GM21360 (cell line): Measurements from ENCODE around the gene SYNPO.

Experiments
- ATAC-seq: cut with Tn5 transposase; IDR thresholded peaks from one replicate; pipeline ENCODE4 v1.9.1; 2021; ENCODE audit warnings: mild to moderate bottlenecking, moderate library complexity; ENCODE audit not compliant: unreplicated experiment

The SYNPO gene

DNA sequence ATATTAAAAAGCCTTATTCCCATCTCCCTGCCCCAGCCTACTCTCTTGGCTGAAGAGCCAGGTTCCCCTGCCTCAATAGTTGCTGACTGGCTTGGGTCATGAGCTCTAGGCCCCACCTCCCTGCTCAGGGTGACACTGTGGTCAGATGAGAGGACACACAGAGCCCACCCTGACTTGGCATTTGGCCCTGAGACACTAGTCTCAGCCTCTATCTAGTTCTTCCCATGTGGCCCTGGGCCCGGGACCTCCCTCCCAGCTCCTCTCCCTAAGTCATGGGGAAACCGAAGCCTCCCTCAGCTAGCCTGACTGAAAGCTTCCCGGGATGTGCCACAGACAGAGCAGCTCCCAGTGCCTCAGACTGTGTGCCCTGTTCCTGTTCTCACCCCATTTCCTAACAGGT, 14.8 kb downstream of the SYNPO start:
- ATAC-seq = no peak

DNA sequence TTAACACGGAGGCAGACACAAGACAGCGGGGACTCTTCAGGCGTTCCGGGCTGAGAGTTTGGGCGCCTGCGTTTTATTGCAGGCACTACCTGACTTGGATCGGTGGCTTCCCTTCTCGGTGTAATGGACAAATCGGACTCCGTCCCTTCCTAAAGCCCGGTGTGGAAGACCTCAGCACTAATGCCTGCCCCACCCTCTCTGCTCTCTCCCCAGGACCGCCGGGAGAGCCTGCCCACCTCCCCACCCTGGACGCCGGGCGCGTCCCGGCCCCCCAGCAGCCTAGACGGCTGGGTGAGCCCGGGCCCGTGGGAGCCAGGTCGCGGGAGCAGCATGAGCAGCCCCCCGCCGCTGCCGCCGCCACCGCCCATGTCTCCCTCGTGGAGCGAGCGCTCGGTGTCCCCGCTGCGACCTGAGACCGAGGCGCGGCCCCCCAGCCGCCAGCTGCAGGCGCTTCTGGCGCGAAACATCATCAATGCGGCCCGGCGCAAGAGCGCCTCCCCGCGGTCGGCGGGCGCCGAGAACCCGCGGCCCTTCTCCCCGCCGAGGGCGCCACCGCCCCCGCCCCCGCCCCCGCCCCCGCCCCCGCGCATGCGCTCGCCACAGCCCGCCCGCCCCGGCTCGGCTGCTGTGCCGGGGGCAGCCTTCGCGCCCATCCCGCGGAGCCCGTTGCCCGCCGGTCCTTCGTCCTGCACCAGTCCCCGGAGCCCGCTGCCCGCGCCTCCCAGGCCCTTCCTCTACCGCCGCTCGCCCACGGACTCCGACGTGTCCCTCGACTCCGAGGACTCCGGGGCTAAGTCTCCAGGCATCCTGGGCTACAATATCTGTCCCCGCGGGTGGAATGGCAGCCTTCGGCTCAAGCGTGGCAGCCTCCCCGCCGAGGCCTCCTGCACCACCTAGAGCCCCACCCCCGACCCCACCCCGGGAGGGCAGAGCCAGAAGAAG, 16.0 kb downstream of the SYNPO start:
- ATAC-seq = peak; percentile 71

- ATAC-seq = no peak
Measured at GRCh38 chr5:150658121-150658520, 17.7 kb downstream of the SYNPO start.

- ATAC-seq = no peak
Measured at GRCh38 chr5:150658699-150659265, 18.3 kb downstream of the SYNPO start.

GRCh38 chr5:150659360-150660107, 19.1 kb downstream of the SYNPO start:
- no peak for ATAC-seq

DNA sequence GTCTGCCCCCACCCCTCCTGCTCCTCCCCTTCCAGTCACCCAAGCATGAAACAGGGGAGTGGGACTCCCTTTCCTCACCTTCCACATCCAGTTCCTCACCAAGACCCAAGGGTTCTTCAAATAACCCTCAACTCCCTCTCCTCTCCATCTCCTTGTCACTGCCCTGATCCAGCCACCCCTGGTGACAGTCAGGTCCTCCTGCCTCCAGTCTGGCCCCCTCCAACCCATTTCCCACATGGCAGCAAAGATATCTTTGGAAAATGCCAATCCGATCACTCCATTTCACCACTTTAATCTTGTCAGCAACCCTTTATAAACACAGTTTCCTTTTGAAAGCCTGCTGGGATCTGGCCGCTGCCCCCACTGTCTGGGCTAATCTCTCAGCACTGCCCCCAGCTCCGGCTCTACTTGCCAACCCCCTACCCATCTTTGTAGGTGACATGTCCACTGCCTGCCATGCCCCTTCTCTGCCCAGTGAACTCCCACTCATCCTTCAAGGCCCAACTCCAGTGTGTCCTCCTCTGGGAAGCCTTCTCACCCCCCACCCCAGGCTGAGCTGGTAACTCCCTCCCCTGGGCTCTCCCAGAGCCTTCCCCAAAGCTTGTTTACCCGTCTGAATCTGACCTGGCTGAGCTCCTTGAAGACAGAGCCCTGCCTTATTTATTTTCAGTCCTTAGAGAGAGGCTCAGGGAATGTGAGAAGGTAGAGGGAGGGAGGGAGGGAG, 19.8 kb downstream of the SYNPO start:
- ATAC-seq = no peak

GRCh38 chr5:150661086-150661485, 20.6 kb downstream of the SYNPO start, which contains the start of gene MYOZ3:
Gene MYOZ3 (plus strand): TSS chr5:150661251. CDS start chr5:150662942, 1,691 bp downstream.
- ATAC-seq = no peak

DNA sequence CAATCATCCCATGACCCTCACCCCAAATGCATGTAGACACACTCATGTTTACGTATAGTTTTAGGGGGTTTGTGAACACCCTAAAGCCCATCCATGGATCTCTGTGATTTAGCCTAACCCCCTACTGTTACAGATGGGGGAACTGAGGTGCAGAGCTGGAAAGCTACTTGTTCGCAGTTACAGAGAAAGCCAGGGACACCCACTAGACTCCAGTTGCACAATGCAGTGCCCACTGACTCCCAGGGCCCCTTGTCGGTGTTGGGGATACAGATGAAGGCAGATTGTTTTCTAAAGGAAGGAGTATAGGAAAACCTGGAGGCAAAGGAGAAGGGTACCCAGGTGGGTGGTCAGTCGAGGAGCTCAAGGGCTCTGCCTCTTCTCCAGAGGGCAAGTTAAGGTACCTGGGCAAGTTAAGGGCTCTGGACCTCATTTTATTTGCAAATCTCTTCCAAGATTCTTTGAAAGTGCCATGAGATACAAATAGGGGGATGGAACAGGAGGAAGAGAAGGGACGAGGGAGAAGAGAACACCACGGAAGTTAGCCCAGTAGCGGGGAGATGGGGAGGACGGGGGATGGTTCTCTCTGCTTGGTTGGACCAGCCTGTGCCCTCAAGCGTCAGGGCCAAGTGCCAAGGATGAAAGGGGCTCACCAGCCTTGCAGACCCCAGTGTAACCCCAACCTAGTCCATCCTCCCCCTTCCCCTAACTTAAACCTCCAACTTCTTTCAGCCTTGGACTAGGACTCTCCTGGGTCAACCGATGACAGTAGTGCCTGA, 21.5 kb downstream of the SYNPO start:
- ATAC-seq = no peak

DNA sequence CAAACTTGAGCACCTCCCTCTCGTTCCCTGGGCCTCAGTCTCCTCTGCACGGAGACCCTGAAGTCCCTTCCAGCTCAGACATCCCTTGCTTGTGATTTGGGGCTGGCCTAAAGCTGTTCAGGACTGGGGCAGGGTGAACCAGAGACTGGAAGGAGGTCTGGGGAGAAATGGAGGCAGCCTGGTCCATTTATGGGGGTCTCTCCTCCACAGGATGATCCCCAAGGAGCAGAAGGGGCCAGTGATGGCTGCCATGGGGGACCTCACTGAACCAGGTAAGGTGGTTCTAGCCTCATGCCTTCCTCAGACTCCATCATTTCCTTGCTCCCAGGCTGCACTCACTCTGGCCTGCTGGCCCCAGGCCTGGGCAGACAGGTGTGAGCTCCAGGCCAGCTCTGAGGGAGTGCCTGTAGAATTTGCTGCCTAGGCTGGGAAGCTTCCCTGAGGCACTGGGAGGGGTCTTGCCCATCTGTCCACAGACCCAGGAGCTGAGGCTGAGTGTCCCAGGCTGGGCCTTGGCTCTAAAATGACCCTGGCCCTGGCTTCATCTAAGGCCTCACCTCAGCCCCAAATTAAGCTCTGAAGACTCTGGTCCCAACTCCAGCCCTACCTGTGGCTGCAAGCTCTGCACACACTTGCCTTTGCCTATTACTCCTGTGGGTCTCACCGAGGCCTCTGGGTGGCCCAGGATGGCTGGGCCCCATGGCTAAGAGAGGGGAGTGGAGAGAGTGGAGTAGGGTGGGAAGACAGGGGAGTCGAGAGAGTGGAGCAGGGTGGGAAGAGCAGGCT, 22.5 kb downstream of the SYNPO start:
- ATAC-seq = no peak

GRCh38 chr5:150663936-150664335, 23.5 kb downstream of the SYNPO start:
- no peak for ATAC-seq

DNA sequence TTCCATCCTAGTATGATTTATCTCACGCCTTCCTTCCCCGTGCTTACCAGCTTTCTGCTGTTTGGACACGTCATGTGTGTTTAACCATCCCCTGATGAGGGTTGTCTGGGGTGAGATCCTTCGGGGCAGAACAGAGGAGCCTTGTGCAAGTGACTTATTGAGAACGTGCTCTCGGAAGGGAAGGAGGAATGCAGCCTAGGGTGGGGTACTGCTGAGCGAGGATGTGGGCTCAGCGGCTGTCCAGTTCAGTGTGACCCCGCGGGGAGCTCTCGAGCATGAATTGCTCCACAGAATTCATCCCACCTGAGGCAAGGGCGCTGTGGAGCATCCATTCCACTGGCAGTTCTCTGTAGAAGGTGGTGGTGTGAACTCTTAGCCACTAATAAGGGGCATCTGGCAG, 24.6 kb downstream of the SYNPO start:
- ATAC-seq = no peak

DNA sequence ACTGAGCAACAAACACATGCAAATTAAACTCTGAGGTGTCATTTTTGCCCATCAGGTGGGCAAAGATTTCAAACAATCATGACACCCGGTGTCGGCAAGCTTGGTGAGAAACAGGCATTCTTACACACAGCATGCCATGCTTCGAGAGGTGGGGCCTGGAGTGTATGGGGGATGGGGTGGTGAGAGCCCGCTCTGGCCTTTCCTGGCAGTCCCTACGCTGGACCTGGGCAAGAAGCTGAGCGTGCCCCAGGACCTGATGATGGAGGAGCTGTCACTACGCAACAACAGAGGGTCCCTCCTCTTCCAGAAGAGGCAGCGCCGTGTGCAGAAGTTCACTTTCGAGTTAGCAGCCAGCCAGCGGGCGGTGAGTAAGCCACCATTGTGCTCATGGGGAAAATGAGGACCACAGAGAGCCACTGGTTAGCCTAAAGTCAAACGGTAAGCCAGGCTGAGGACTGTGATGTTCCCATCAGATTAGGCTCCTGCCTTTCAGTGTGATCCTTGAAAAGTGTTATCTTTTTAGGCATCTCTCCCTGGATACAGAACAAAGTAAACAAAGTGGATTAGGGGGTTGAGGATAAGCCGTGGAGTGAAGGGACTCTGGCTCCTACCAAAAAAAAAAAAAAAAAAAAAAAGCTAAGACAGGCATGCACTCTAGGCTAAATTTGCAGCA, 30.0 kb downstream of the SYNPO start:
- ATAC-seq = no peak

DNA sequence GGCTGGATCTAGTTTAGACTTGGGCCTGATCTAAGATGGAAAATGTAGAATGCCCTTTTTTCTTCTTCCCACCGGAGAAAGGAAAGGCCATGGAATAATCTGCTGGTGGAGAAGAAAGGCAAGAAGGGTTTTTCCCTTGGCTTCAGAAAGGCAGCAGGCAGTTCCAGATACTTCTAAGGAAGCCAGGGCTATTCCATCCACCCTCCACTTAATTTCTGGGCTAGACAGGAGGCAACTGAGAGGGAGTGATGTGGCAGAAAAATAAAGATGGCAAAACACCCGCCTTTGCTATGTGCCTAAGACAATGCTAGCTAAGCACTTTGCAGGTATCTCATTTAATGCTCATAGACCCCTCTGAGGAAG, 30.5 kb downstream of the SYNPO start:
- no peak for ATAC-seq

DNA sequence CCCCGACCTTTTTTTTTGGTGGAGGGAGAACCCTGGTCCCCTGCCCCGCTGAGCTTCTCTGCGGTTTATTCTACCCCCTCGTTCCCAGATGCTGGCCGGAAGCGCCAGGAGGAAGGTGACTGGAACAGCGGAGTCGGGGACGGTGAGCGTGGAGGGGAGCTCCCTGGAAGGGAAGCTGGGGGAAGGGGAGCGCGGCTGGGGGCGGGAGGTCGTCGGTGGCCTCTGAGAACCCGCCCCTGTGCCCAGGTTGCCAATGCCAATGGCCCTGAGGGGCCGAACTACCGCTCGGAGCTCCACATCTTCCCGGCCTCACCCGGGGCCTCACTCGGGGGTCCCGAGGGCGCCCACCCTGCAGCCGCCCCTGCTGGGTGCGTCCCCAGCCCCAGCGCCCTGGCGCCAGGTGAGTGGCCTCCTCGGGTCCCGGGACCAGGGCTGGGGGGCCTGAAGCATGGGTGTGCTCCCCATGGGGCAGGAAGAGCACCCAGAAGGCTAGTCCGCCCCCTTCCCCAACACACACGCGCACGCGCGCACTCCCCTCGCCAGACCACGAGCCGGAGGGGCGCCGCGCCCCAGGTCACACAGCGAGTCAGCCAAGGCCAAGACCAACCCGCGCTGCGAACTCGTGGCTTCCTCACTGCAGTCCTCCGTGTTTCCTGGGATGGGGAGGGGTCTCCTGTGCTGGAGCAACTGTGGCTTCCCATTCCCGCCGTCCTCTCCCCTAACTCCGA, 31.2 kb downstream of the SYNPO start:
- no peak for ATAC-seq

DNA sequence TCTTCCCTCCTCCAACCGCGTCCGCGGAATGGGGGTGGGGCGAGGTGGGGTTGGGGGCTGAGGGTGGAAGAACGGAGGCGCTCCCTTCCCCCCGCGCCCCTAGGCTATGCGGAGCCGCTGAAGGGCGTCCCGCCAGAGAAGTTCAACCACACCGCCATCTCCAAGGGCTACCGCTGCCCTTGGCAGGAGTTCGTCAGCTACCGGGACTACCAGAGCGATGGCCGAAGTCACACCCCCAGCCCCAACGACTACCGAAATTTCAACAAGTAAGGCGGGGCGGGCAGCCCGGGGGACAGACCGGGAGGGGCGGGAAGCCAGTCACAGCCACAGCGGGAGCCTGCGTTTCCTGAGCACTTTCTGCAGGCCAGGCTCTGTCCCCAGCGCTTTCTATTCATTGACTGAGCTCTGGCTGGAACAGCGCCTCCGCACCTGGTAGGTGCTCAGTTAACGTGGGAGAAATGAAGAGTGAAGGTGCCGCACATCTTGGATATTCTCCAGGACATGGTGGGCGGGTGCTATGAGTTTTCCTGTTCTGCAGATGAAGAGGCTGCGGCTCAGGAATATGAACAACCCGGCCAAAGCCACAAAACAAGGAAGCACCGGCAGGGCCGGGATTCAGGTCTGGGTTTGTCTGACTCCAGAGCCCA, 31.9 kb downstream of the SYNPO start:
- no peak for ATAC-seq

- no peak for ATAC-seq
Measured at GRCh38 chr5:150672884-150673275, 32.4 kb downstream of the SYNPO start.

DNA sequence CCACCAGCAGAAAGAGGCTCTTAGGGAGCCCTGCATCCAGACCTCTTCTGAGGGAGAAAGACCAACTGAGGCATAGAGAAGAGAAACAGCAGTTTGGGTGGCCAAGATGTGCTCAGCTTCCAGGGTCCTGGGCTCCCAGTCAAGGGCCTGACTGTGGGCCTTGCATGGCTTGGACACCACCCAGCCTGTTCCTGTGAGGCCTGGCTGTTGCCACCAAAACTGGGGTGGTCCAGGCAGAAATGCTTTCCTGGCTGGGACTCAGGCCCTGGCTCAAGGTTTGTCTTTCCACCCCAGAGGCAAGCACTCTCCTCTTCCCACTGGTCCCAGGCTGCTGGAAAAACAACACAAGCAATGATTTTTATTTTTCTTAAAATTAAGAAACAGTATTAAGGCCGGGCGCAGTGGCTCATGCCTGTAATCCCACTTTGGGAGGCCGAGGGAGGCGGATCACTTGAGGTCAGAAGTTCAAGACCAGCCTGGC, 33.9 kb downstream of the SYNPO start:
- no peak for ATAC-seq

DNA sequence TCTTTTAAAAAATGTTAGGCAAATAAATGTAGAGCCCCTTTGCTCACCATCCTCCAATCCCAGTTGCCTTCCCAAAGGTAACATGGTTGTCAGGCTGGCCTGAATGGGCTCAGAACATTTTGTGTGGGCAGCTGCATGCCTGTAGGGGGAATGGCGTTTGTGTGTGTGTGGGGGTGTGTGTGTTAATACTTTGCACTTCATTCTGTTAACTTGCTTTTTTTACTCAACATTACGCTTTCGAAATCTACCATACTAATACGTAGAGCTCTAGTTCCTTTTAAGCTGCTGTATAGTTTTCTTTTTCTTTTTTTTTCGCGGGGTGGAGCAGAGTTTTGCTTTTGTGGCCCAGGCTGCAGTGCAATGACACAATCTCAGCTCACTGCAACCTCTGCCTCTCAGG, 34.6 kb downstream of the SYNPO start:
- no peak for ATAC-seq
